SK-N-SH (cell line): ENCODE measurements around the gene ZBTB46.

Source experiments
- ELF1 ChIP-seq: IDR thresholded peaks from 2 replicates; pipeline ENCODE4 v1.4.0; 2012
- EP300 ChIP-seq, 2 experiments: IDR thresholded peaks; 2 replicates each; pipeline versions ENCODE4 v1.4.0 to v1.6.1; 2012; ENCODE audit warnings: borderline replicate concordance in 1 of 2, low read depth in 1 of 2, low read length in 1 of 2
- EZH2phosphoT487 ChIP-seq: fragments of 200-600 bp; sonication (generic); IDR thresholded peaks from 2 replicates; pipeline ENCODE4 v1.6.1; 2017; ENCODE audit warnings: low read depth, mixed run types, mild to moderate bottlenecking, antibody characterized with exemption, moderate library complexity, borderline replicate concordance
- JUND ChIP-seq: IDR thresholded peaks from 2 replicates; pipeline ENCODE4 v1.4.0; 2012
- MAX ChIP-seq: IDR thresholded peaks from 2 replicates; pipeline ENCODE4 v1.4.0; 2012; ENCODE audit warnings: low read depth
- MEF2A ChIP-seq: IDR thresholded peaks from 2 replicates; pipeline ENCODE4 v1.4.0; 2012; ENCODE audit warnings: low read depth, borderline replicate concordance
- NRF1 ChIP-seq: IDR thresholded peaks from 2 replicates; pipeline ENCODE4 v1.6.1; 2012; ENCODE audit warnings: low read depth, mild to moderate bottlenecking, low read length
- POLR2AphosphoS5 ChIP-seq: IDR thresholded peaks from 2 replicates; pipeline ENCODE4 v1.6.1; 2012; ENCODE audit warnings: low read depth, low read length
- RXRA ChIP-seq: IDR thresholded peaks from 2 replicates; pipeline ENCODE4 v1.4.0; 2012; ENCODE audit warnings: low read depth, mild to moderate bottlenecking, borderline replicate concordance
- TAF1 ChIP-seq: IDR thresholded peaks from 2 replicates; pipeline ENCODE4 v1.6.1; 2012; ENCODE audit warnings: low read depth, mild to moderate bottlenecking, low read length, moderate library complexity, borderline replicate concordance
- YY1 ChIP-seq: IDR thresholded peaks from 2 replicates; pipeline ENCODE4 v1.4.0; 2012; ENCODE audit warnings: low read depth, mild to moderate bottlenecking
- TF ChIP-seq, protein P1 (sequence below): fragments of 200-600 bp; sonication (generic); IDR thresholded peaks from 2 replicates; pipeline ENCODE4 v1.6.1; 2017; ENCODE audit warnings: antibody characterized with exemption, mild to moderate bottlenecking, moderate library complexity
- TF ChIP-seq, protein P2 (sequence below): IDR thresholded peaks from 2 replicates; pipeline ENCODE4 v1.4.0; 2012; ENCODE audit warnings: low read depth, borderline replicate concordance

DNA sequence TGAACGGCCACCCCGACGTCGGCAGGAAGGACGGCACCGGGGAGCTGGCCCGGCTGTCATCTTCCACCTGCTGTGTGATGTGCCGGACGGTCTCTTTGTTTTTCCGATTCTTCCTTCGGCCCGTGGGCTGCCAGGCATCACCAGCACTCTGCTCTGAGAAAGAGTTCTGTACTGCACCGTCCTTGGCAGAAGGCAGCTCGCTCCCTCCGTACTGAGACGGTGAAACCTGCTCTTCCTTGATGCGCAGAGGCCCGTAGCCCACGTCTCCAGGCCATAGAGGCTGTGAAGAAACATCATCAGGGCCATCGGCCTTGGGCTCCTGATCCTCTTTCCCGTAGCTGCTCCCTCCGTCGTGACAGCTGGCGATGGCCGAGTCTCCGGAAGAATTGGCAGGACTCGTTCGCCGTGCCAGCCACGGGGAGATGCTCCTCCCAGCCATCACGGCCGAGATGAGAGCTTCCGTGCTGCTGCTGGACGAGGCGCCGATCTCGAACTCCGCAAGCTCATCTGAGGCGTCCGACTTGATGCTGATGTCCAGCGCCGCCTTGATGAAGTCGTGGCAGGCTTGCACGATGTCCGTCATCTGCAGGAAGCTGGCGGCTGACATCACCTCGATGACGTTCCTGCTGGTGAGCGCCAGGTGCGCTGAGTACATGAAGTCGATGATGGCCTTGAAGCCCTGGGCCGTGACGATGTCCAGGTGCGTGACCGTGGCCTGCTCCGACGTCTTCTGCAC, 41.1 kb downstream of the ZBTB46 start:
- TF ChIP-seq, protein P1, sequence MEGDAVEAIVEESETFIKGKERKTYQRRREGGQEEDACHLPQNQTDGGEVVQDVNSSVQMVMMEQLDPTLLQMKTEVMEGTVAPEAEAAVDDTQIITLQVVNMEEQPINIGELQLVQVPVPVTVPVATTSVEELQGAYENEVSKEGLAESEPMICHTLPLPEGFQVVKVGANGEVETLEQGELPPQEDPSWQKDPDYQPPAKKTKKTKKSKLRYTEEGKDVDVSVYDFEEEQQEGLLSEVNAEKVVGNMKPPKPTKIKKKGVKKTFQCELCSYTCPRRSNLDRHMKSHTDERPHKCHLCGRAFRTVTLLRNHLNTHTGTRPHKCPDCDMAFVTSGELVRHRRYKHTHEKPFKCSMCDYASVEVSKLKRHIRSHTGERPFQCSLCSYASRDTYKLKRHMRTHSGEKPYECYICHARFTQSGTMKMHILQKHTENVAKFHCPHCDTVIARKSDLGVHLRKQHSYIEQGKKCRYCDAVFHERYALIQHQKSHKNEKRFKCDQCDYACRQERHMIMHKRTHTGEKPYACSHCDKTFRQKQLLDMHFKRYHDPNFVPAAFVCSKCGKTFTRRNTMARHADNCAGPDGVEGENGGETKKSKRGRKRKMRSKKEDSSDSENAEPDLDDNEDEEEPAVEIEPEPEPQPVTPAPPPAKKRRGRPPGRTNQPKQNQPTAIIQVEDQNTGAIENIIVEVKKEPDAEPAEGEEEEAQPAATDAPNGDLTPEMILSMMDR, result no peak
- TF ChIP-seq EP300 (IDR thresholded peaks at IDR 0.05; ENCODE audit: borderline replicate concordance in 1 of 2, low read depth in 1 of 2, low read length in 1 of 2), result no peak
- TF ChIP-seq ELF1, result no peak
- TF ChIP-seq NRF1, result no peak
- TF ChIP-seq MAX, result no peak
- TF ChIP-seq MEF2A, result no peak
- TF ChIP-seq JUND, result no peak
- no peak for TF ChIP-seq YY1
- TF ChIP-seq, protein P2, sequence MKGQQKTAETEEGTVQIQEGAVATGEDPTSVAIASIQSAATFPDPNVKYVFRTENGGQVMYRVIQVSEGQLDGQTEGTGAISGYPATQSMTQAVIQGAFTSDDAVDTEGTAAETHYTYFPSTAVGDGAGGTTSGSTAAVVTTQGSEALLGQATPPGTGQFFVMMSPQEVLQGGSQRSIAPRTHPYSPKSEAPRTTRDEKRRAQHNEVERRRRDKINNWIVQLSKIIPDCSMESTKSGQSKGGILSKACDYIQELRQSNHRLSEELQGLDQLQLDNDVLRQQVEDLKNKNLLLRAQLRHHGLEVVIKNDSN, result no peak
- TF ChIP-seq TAF1, result no peak
- TF ChIP-seq EZH2phosphoT487, result no peak
- TF ChIP-seq RXRA, result no peak
- no peak for TF ChIP-seq POLR2AphosphoS5
